Neural cell (in vitro differentiated cells): ENCODE data around the gene ZNF597. TPM values are rescaled to one million over a fixed set of nuclear protein-coding genes. Genes with fewer than 3 reads are reported as not detected.

Experiments
- H2AFZ ChIP-seq: fragments of 200-600, 300-800 bp; sonication (generic), shearing (Covaris generic); 2 replicates; pipeline ENCODE4 v1.6.0; 2014; ENCODE audit warnings: low read depth, mild to moderate bottlenecking, antibody characterized with exemption, low read length, moderate library complexity
- H3F3A ChIP-seq: fragments of 200-600 bp; shearing (Covaris generic); 2 replicates; pipeline ENCODE4 v1.6.1; 2016; ENCODE audit warnings: mild to moderate bottlenecking, moderate library complexity, mixed read lengths, antibody characterized with exemption, low read length; ENCODE audit not compliant: insufficient read depth, poor library complexity, severe bottlenecking
- H3K27ac ChIP-seq: fragments of 200-600, 300-800 bp; sonication (generic), shearing (Covaris generic); 2 replicates; pipeline ENCODE4 v1.5.1; 2014; ENCODE audit warnings: mild to moderate bottlenecking, low read length, moderate library complexity
- H3K27me3 ChIP-seq: fragments of 300-800, 200-600 bp; sonication (generic), shearing (Covaris generic); 2 replicates; pipeline ENCODE4 v1.6.0; 2014; ENCODE audit warnings: mild to moderate bottlenecking, low read depth, low read length, moderate library complexity; ENCODE audit not compliant: insufficient read depth
- H3K36me3 ChIP-seq: fragments of 300-800, 200-600 bp; sonication (generic), shearing (Covaris generic); 2 replicates; pipeline ENCODE4 v1.5.1; 2014; ENCODE audit warnings: mild to moderate bottlenecking, antibody characterized with exemption, low read length, moderate library complexity; ENCODE audit not compliant: insufficient read depth
- H3K4me2 ChIP-seq: fragments of 300-800, 200-600 bp; sonication (generic), shearing (Covaris generic); 2 replicates; pipeline ENCODE4 v1.6.0; 2014; ENCODE audit warnings: mild to moderate bottlenecking, low read length
- H3K4me3 ChIP-seq: fragments of 300-800, 200-600 bp; sonication (generic), shearing (Covaris generic); 2 replicates; pipeline ENCODE4 v1.5.1; 2014; ENCODE audit warnings: mild to moderate bottlenecking, low read length, moderate library complexity
- H3K79me2 ChIP-seq: fragments of 200-600 bp; shearing (Covaris generic); replicated peaks from 2 replicates; pipeline ENCODE4 v1.6.0; 2014; ENCODE audit warnings: mild to moderate bottlenecking, low read length, moderate library complexity; ENCODE audit not compliant: insufficient read depth
- H3K9ac ChIP-seq: fragments of 300-800, 200-600 bp; sonication (generic), shearing (Covaris generic); 2 replicates; pipeline ENCODE4 v1.6.1; 2016; ENCODE audit warnings: mild to moderate bottlenecking, low read length, mixed read lengths
- H3K9me2 ChIP-seq: fragments of 200-600 bp; shearing (Covaris generic); 2 replicates; pipeline ENCODE4 v1.6.1; 2016; ENCODE audit warnings: mild to moderate bottlenecking, low read length, mixed read lengths; ENCODE audit not compliant: insufficient read depth
- H3K9me3 ChIP-seq: fragments of 200-600, 300-800 bp; sonication (generic), shearing (Covaris generic); 2 replicates; pipeline ENCODE4 v1.6.1; 2016; ENCODE audit warnings: mild to moderate bottlenecking, mixed run types, low read length, moderate library complexity, mixed read lengths
- H4K20me1 ChIP-seq: fragments of 200-600 bp; shearing (Covaris generic); 2 replicates; pipeline ENCODE4 v1.6.1; 2016; ENCODE audit warnings: mild to moderate bottlenecking, mixed run types; ENCODE audit not compliant: insufficient read depth
- EP300 ChIP-seq: fragments of 450-650 bp; conservative IDR thresholded peaks from 2 replicates; pipeline ENCODE4 v1.6.1; 2014; ENCODE audit warnings: antibody characterized with exemption, mild to moderate bottlenecking, moderate library complexity; ENCODE audit not compliant: poor library complexity, severe bottlenecking
- EZH2 ChIP-seq: fragments of 200-600, 300-800 bp; shearing (Covaris generic), sonication (generic); IDR thresholded peaks from 2 replicates; pipeline ENCODE4 v1.6.1; 2014; ENCODE audit warnings: antibody characterized with exemption, low read length, borderline replicate concordance, mild to moderate bottlenecking; ENCODE audit not compliant: insufficient read depth, poor library complexity, severe bottlenecking
- MXI1 ChIP-seq: fragments of 450-650 bp; conservative IDR thresholded peaks from 2 replicates; pipeline ENCODE4 v1.6.1; 2014; ENCODE audit warnings: antibody characterized with exemption, mild to moderate bottlenecking; ENCODE audit not compliant: poor library complexity, severe bottlenecking
- POLR2AphosphoS5 ChIP-seq: IDR thresholded peaks from 2 replicates; pipeline ENCODE4 v1.6.1; 2012
- RAD21 ChIP-seq: fragments of 450-650 bp; conservative IDR thresholded peaks from 2 replicates; pipeline ENCODE4 v1.6.1; 2014; ENCODE audit warnings: antibody characterized with exemption, mild to moderate bottlenecking, moderate library complexity
- REST ChIP-seq: IDR thresholded peaks from 2 replicates; pipeline ENCODE4 v1.6.1; 2012; ENCODE audit warnings: borderline replicate concordance
- SMC3 ChIP-seq: fragments of 450-650 bp; conservative IDR thresholded peaks from 2 replicates; pipeline ENCODE4 v1.6.1; 2014; ENCODE audit warnings: antibody characterized with exemption, mild to moderate bottlenecking, moderate library complexity; ENCODE audit not compliant: poor library complexity
- TAF1 ChIP-seq: IDR thresholded peaks from 2 replicates; pipeline ENCODE4 v1.6.1; 2012; ENCODE audit warnings: low read depth
- polyA plus RNA-seq: library from polyadenylated mRNA; depleted of rRNA; stranded (reverse); fragments of >200 nt; gene quantifications from 2 replicates; pipeline ENCODE4 v1.2.3, GENCODE V29; 2014
- TF ChIP-seq, protein P1 (sequence below): fragments of 450-650 bp; IDR thresholded peaks from 2 replicates; pipeline ENCODE4 v1.5.1; 2014; ENCODE audit warnings: antibody characterized with exemption, mild to moderate bottlenecking, moderate library complexity; ENCODE audit not compliant: poor library complexity, severe bottlenecking

The ZNF597 gene
- polyA plus RNA-seq, 1 donor from 2014 or later = 2.0 TPM

DNA sequence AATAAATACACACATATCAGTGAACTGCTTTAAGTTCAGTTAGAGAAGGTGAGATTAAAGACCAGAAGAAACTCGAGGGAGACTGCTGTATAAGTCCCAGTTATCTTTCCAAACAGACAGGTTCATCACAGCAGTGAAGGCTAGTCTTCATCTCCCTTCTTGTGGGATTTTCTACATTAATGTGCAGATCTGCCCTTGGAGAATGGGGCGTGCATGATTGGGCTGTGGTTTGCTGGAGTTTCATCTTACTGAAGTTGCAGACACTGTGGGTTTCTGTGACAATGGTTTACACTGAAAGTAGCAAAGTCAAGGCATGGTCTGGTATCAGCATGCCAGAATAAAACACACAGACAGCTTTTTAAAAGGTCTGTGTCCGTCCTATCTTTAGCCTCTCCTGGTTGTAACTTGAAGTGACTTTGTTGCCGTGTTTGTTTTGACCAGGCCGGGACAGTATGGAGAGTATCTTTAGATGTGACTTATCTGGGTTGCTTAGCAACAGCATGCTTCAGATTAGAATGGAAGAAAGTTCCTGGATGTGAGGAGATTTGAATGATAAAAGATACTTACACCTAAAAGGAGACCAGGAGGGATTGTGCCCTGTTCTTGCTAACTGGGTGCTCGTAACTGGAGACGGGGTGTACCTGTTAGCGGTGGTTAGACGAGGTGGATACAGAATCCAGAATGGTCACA lies 16.2 kb upstream of the ZNF597 start:
- no peaks in the 10 kb centered on the region for H3K36me3 ChIP-seq
- H4K20me1 ChIP-seq = no peaks in the 10 kb centered on the region
- H3K9me3 ChIP-seq = no peaks in the 10 kb centered on the region
- H3K4me2 ChIP-seq = peak overlapping the region; percentile 52
- peak overlapping the region; percentile 96 for H3K4me3 ChIP-seq
- H3K9ac ChIP-seq = no peak overlapping the region
- H3K79me2 ChIP-seq = peaks cover 55% of the 10 kb centered on the region
- H3K27me3 ChIP-seq = no peaks in the 10 kb centered on the region
- H3K27ac ChIP-seq = no peak overlapping the region
- H3K9me2 ChIP-seq = no peaks in the 10 kb centered on the region
- no peaks in the 10 kb centered on the region for H3F3A ChIP-seq
- no peak overlapping the region for H2AFZ ChIP-seq
- no peak for TF ChIP-seq SMC3
- TF ChIP-seq REST = no peak
- TF ChIP-seq RAD21 = no peak
- no peak for TF ChIP-seq EP300
- TF ChIP-seq TAF1 = no peak
- TF ChIP-seq POLR2AphosphoS5 = no peak
- no peak for TF ChIP-seq MXI1
- TF ChIP-seq, protein P1, sequence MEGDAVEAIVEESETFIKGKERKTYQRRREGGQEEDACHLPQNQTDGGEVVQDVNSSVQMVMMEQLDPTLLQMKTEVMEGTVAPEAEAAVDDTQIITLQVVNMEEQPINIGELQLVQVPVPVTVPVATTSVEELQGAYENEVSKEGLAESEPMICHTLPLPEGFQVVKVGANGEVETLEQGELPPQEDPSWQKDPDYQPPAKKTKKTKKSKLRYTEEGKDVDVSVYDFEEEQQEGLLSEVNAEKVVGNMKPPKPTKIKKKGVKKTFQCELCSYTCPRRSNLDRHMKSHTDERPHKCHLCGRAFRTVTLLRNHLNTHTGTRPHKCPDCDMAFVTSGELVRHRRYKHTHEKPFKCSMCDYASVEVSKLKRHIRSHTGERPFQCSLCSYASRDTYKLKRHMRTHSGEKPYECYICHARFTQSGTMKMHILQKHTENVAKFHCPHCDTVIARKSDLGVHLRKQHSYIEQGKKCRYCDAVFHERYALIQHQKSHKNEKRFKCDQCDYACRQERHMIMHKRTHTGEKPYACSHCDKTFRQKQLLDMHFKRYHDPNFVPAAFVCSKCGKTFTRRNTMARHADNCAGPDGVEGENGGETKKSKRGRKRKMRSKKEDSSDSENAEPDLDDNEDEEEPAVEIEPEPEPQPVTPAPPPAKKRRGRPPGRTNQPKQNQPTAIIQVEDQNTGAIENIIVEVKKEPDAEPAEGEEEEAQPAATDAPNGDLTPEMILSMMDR = no peak
- no peak for TF ChIP-seq EZH2

DNA sequence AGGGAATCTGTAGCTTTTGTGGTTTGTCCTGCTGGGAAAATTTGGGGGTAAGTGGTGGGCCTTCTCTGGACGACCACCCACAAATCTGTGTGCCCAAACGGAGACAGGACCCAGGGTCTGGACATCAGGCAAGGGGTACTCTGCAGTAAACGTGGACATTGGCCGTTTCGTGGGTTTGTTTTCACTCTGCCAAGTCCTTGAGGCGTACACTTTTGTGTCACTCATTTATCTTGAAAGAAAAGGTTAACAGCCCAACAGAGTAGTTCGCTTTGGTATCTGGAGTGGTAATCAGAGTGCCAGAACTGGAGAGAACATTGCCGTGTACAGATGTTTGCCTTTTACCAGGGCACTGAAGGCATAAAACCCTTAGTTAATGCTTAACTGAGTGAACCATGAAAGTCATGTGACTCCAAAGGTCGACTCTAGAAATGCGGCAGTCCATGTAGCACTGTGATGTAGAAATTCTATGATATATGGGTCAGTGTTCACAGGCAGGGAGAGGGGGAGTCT lies 15.6 kb upstream of the ZNF597 start:
- Histone ChIP-seq H3K36me3 (no peaks in the 10 kb centered on the region), H3K9me2 (no peaks in the 10 kb centered on the region), H3K27ac (no peak overlapping the region), H3K9ac (peak overlapping the region; percentile 92), H3K79me2 (peaks cover 51% of the 10 kb centered on the region), H3K9me3 (no peaks in the 10 kb centered on the region), H3K4me3 (peak overlapping the region; percentile 96), H3K27me3 (no peaks in the 10 kb centered on the region), H3F3A (no peaks in the 10 kb centered on the region), H4K20me1 (no peaks in the 10 kb centered on the region), H2AFZ (no peak overlapping the region), H3K4me2 (peak overlapping the region; percentile 52)
- TF ChIP-seq POLR2AphosphoS5 (no peak), EZH2 (no peak), MXI1 (no peak), REST (no peak), EP300 (no peak), TAF1 (no peak), SMC3 (no peak), RAD21 (no peak)
- TF ChIP-seq, protein P1 = no peak
